Measurements from ENCODE around the gene RNU6-9.

The RNU6-9 gene

DNA sequence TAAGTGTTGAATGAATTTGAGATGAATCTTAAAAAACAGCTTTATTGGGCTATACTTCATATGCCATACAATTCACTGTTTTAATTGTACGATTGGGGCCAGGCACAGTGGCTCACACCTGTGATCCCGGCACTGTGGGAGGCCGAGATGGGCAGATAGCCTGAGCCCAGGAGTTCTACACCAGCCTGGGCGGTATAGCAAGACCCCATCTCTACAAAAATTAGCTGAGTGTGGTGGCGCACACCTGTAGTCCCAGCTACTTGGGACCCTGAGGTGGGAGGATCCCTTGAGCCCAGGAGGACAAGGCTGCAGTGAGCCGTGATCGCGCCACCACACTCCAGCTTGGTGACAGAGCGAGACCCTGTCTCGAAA, 42.9 kb downstream of the RNU6-9 start:
- DNase-seq (ENCODE audit: low read depth): no peak

DNA sequence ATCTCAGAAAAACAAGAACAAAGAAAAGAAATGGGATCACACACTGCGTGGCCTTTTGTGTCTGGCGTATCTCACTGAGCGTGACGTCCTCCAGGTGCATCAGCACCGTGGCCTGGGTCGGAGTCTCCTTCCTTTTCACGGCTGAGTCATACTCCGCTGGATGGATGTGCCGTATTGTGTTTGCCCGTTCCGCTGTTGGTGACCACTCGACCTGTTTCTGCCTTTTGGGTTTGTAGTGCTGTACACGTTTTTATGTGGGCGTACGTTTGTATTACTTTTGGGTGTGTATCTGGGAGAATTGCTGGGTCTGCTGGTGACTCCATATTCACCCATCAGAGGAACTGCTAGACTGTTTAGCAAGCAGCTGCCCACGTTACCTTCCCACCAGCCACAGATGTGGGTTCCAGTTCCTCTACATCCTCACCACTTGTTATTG, 44.0 kb downstream of the RNU6-9 start:
- DNase-seq (ENCODE audit: low read depth): no peak

DNA sequence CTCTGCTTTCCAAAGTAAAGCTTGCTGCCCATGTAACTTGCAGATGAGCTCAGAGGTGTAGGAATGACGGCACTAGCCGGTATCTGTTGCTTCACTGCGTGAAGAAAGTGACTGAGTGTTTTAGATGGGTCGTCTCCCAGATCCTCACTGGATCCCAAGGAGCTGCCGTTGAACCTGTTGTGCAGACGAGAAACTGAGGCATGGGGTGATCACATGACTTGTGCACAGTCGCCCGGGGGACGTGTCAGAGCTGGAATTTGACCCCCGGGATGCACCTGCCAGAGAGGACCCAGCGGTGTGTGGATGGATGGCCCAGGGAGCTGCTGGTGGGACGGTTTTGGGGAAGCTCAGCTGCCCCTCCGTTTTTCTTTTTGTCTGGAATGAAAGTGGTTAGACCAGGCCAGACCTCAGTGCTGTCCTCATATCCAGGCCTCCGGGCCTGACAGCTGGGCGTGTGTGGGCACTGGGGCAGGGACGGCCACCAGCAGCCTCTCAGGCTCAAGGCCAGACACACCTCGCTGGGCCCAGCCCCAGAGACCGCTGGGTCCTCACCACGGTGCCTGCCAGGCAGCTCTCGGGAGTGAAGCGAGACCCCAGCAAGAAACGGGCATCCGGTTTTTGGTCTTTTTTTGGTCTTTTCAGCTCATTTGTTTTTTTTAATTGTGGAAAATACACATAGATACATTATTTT, 45.1 kb downstream of the RNU6-9 start:
- DNase-seq (ENCODE audit: low read depth): no peak

DNA sequence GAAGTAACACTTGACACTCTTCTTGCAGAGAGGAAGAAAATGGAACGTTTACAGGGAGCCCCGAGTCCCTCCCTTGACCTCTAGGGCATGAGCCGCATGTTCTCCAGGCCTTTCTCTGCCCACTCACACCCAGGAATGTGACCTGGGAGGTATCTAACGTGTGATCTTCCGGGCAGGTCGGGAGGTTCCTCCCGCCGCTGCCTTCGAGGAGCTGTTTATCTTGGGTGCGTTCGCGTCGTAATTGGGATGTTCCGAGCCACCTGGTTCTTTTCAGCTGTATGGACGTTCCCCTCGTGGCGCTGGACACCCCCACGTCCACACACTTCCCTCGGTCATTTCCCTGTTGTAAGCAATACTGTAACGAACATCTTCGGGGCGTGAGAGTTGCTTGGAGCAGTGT, 46.2 kb downstream of the RNU6-9 start:
- DNase-seq (ENCODE audit: low read depth): no peak

DNA sequence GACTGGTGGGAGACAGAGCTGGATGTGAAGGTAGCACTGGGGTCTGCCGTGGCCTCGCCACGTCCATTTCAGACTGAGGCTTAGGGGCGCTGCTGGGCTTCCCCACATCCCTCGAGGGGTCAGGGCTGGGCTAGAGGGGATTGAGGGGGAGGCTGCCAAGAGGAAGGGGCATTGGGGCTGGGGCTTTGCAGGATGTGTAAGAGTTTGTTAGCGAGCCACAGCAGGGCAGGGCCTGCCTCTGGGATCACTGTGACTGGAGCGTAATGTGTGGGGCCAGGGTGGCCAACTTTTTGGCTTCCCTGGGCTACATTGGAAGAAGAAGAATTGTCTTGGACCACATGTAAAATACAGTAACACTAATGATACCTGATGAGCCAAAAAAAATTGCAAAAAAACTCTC, 46.6 kb downstream of the RNU6-9 start:
- no peak for DNase-seq (ENCODE audit: low read depth)

DNA sequence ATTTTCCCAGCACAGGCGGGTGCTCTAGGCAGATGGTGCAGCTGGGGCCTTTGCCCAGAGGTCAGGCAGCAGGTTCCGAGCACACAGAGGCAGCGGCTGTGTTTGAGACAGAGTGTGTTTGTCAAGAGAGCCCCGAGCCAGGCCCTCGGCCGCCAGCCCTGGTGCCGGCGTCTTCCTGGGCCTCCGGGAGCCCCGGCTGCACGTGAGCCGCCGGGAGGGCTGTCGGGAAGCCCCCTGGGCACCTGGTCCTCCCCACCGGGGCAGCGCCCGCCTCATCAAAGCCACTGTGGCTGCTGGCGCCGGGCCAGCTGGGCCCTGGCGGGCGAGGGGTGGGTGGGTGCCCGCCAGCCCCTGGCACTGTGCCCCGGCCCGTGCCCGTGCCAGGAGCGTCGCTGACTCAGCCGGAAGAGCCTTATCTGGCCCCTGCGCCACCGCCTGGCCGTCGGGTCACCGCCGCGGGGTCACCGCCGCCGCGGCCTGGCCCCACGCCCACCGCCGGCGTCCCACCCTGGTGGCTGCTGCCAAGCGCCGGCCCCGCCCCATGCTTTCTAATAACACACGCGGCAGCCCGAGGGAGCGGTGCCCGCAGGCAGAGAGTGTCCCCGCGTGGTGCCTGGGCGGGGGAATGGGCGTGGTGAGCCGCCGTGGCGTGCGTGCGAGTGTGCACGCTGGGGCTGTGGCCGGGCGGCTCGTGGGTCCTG, 47.5 kb downstream of the RNU6-9 start:
- DNase-seq (ENCODE audit: low read depth): peak; percentile 75

DNA sequence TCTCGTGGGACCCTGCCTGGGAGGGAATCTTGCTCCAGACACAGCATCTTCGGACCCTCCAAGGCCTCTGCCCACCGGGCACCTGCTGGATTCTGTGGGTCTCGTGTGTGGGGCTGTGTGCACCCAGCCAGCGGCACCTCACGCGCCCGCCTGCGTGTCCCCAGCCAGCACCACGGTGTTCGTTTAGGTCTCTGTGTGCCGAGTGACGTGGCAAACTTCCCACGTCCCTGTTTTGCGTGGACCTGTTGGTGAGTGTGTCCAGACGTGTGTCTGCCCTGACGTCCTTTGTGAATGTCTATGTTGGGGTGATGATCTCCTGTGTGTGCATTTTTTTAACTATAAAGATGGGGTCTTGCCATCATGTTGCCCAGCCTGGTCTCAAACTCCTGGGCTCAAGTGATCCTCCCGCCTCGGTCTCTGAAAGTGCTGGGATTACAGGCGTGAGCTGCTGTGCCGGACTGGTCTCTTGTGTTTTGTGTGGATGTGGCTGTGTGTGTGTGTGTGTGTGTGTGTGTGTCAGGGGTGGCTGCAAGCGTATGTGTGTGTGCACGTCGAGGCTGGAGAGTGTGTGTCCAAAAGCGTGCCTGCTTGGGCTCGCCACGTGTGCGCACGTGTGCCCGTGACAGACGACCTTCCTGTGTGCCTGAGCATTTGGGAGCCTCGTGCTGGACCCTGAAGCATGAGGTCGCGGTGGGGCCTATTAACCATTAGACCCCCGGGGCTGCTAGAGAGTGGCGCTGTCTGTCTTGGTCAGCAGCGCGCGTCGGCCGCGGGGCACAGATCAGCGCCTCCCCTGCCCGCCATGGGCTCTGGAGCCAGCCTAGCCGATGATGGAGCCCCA, 48.2 kb downstream of the RNU6-9 start:
- no peak for DNase-seq (ENCODE audit: low read depth)

DNA sequence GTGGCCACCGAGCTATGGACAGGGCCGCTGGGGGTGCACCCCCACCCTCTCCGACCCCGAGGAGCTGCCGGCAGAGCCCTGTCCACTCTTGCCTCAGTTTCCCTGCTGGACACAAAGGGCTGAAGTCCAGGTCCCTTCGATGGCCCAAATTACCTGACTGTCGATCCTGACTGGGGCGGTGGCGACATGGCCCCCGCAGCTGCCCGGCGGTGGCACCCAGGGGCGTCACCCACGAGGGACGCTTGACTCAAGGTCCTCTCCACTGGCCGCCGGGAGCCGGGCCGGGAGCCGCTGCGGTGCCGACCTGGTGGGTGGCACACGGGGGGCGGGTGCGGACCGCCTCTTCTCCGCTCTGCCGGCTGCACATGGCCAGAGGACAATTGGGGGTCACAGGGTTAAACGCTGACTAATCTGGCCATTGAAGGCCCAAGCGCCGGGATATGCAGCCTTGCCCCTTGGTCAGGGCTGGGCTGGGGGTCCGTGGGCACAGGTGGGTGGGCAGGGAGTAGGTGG, 48.9 kb downstream of the RNU6-9 start:
- DNase-seq (ENCODE audit: low read depth): no peak
